ENCODE measurements around the gene XXYLT1.

DNA sequence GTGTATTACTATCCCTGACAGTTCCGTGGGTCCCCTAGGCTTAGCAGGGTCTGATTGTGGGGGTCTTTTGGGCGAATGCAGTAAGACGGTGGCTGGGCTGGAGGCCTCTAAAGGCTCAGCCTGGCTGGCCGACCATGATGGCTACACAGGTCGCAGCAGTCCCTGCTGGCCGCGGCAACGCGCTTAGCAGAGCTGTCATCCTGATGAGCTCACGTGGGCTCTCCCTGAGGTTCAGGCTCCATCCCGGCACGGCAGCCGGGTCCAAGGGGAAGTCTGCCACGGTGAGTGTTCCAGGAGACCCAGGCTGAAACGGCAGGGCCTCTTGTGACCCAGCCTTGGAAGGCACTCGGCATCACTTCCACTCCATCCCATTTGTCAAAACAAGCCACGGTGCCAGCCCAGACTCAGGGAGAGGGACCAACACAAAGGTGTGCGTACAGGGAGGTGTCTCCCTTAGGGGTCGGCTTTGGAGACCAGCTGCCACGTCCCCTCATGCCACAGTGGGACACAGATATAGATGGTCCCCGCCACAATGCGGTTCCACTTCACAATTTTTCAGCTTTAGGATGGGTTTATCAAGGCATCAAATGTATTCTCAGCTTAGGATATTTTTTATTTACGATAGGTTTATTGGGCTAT lies 101.8 kb downstream of the XXYLT1 start:
- TF ChIP-seq, protein P1, sequence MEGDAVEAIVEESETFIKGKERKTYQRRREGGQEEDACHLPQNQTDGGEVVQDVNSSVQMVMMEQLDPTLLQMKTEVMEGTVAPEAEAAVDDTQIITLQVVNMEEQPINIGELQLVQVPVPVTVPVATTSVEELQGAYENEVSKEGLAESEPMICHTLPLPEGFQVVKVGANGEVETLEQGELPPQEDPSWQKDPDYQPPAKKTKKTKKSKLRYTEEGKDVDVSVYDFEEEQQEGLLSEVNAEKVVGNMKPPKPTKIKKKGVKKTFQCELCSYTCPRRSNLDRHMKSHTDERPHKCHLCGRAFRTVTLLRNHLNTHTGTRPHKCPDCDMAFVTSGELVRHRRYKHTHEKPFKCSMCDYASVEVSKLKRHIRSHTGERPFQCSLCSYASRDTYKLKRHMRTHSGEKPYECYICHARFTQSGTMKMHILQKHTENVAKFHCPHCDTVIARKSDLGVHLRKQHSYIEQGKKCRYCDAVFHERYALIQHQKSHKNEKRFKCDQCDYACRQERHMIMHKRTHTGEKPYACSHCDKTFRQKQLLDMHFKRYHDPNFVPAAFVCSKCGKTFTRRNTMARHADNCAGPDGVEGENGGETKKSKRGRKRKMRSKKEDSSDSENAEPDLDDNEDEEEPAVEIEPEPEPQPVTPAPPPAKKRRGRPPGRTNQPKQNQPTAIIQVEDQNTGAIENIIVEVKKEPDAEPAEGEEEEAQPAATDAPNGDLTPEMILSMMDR (conservative IDR thresholded peaks at IDR 0.05; ENCODE audit: low read depth, low read length) = no peak
- no peak for TF ChIP-seq EZH2 (IDR thresholded peaks at IDR 0.05; ENCODE audit: low read length, unreplicated experiment)
